Measurements from ENCODE around the gene SPATA33.
A peak's percentile ranks its signal among the peaks of the same experiment; 100 is the strongest.

SPATA33 gene

DNA sequence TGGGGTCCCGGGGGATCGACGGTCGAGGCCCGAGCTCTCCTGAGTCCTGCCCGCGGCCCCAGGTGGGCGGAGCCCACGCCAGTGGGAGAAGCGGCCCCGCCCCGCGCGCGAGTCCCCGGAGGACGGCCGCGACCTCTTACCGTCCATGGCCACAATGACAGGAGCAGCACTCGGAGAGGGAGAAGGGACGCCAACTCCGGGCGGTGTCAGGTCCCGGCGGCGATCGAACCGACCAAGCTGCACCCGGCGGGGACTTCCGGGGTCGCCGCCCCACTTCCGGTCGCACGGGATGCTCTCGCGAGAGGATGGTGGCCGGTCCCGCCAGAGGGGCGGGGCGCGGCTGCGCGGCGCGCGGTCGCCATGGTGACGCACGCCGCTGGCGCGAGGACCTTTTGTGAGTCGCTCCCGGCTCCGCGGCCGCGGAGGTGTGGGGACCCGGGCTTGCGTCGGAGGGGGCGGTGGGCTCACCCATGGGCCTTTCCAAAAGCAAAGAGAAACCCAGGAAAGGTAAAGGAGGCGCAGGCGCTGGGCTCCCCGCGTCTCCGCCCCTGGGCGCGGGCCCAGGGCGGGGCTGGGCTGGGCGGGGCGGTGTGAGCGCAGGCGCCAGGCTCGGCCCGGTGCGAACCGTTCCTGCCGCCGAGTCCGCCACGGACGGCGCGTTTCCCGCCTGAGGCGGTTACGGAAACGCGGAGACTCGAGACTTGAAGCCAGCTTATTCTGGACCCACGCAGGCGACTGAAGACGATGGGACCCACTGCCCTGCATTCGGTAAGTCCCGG is at the start of gene SPATA33, which contains the start of gene CHMP1A:
SPATA33 (plus strand) TSS at position 395 of the 779 bp plus-strand sequence; CDS start at position 471, 76 bp downstream.
CHMP1A (minus strand) TSS at position 267 of the 779 bp plus-strand sequence; CDS start at position 147, 120 bp downstream.
- Mint-ChIP-seq H3K27ac (peak within 1 kb of the TSS; percentile 29 to 63 (median 56)), H3K4me1 (peaks cover 11% of the 10 kb centered on the region), H3K9me3 (peaks cover 2% of the 10 kb centered on the region), H3K27me3 (ENCODE audit: low read depth) (no peaks in the 10 kb centered on the region), H3K4me3 (peak within 1 kb of the TSS; percentile 94 to 96 (median 95)), H3K36me3 (ENCODE audit: low read depth) (peaks cover 43% of the 10 kb centered on the region)
- TF ChIP-seq, protein P1, sequence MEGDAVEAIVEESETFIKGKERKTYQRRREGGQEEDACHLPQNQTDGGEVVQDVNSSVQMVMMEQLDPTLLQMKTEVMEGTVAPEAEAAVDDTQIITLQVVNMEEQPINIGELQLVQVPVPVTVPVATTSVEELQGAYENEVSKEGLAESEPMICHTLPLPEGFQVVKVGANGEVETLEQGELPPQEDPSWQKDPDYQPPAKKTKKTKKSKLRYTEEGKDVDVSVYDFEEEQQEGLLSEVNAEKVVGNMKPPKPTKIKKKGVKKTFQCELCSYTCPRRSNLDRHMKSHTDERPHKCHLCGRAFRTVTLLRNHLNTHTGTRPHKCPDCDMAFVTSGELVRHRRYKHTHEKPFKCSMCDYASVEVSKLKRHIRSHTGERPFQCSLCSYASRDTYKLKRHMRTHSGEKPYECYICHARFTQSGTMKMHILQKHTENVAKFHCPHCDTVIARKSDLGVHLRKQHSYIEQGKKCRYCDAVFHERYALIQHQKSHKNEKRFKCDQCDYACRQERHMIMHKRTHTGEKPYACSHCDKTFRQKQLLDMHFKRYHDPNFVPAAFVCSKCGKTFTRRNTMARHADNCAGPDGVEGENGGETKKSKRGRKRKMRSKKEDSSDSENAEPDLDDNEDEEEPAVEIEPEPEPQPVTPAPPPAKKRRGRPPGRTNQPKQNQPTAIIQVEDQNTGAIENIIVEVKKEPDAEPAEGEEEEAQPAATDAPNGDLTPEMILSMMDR (IDR thresholded peaks at IDR 0.05; ENCODE audit: unreplicated experiment in 3 of 3), result no peak

DNA sequence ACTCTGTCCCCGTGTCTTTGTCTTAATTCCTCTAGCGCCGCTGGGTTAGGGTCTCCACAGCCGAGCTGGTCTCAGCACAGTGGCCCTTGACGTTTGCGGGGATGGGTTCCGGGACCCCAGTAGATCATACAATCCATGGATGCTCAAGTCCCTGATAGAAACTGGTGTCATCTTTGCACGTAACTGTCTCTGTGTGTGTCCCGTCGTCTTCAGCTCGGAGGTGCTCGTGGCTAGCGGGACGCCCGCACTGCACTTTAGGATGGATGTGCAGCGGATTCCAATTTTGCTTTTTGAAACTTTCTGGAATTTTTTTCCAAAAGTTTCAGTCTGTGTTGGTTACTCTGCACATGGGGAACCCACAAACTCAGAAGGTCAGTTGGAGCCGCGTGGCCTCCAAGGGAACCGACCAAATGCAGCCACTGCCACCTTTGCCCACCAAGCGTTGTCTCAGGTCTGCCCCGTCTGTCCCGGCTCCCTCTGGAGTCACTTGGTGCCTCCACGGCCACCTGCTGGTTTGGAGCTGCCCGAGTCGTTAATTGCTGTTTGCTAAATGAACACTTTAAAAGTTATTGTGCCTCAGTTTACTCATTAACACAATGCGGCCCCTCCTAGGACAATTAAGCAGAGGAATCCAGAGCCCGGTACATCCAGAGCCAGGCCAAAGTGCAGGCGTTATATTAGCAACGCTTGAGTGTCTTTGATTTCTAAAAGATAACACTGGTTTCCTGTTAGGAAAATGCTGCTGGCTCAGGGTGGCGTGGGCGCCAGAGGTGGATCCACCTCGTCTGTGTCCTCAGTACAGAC is 49.5 kb upstream of the SPATA33 start:
- H3K27me3 Mint-ChIP-seq (ENCODE audit: low read depth), result peaks cover 7% of the 10 kb centered on the region
- peaks cover 9% of the 10 kb centered on the region for H3K4me1 Mint-ChIP-seq
- TF ChIP-seq, protein P1 (IDR thresholded peaks at IDR 0.05; ENCODE audit: unreplicated experiment in 3 of 3), result no peak
- H3K9me3 Mint-ChIP-seq, result no peaks in the 10 kb centered on the region
- H3K4me3 Mint-ChIP-seq, result no peak overlapping the region
- H3K27ac Mint-ChIP-seq, result peak overlapping the region in 2 of 3 experiments; percentile 40 to 61
- H3K36me3 Mint-ChIP-seq (ENCODE audit: low read depth), result no peaks in the 10 kb centered on the region

- Mint-ChIP-seq H3K9me3 (no peaks in the 10 kb centered on the region), H3K27me3 (ENCODE audit: low read depth) (peaks cover 6% of the 10 kb centered on the region), H3K27ac (no peak overlapping the region)
These were observed 47.6 kb upstream of the SPATA33 start for GRCh38 chr16:89610108-89610453.

DNA sequence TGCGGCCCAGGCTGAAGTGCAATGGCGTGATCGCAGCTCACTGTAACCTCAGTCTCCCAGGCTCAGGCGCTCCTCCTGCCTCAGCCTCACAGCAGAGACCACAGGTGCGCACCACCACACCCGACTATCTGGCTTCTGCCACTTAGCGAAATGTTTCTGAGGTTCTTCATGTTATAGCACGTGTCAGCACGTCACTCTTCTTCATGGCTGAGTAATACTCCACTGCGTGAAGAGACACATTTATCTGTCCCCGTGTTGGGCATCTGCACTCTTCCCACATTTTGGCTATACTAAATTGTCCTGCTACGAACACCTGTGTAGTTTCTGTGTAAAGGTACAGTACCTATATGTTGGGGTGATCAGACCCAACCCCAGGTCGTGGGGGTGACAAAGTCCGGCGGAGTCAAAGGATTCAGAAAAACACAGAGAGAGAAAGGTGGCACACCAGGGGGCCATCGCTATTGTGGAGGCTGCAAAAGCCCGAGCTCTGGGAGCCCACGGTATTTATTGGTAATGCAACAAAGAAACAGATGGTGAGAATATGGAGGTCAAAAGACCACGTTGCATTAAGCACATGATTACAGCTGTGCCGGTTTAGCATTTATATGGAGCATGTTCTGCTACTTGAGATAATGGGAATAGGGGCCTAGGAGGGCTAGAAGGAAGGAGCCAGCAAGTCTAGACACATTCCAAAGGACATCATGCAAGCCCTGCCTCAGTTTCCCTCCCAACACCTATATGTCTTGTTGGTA is 45.0 kb upstream of the SPATA33 start:
- Mint-ChIP-seq H3K9me3 (no peaks in the 10 kb centered on the region), H3K36me3 (ENCODE audit: low read depth) (no peaks in the 10 kb centered on the region), H3K27ac (peak overlapping the region; percentile 54 to 84 (median 76)), H3K27me3 (ENCODE audit: low read depth) (peaks cover 6% of the 10 kb centered on the region), H3K4me1 (peaks cover 15% of the 10 kb centered on the region), H3K4me3 (no peak overlapping the region)
- TF ChIP-seq, protein P1 (IDR thresholded peaks at IDR 0.05; ENCODE audit: unreplicated experiment in 3 of 3), result no peak

More at GRCh38 chr16:89610108-89610453, 47.6 kb upstream of the SPATA33 start:
- Mint-ChIP-seq H3K36me3 (ENCODE audit: low read depth) (no peaks in the 10 kb centered on the region), H3K4me1 (peaks cover 10% of the 10 kb centered on the region), H3K4me3 (no peak overlapping the region)
- TF ChIP-seq, protein P1 (IDR thresholded peaks at IDR 0.05; ENCODE audit: unreplicated experiment in 3 of 3), result no peak

DNA sequence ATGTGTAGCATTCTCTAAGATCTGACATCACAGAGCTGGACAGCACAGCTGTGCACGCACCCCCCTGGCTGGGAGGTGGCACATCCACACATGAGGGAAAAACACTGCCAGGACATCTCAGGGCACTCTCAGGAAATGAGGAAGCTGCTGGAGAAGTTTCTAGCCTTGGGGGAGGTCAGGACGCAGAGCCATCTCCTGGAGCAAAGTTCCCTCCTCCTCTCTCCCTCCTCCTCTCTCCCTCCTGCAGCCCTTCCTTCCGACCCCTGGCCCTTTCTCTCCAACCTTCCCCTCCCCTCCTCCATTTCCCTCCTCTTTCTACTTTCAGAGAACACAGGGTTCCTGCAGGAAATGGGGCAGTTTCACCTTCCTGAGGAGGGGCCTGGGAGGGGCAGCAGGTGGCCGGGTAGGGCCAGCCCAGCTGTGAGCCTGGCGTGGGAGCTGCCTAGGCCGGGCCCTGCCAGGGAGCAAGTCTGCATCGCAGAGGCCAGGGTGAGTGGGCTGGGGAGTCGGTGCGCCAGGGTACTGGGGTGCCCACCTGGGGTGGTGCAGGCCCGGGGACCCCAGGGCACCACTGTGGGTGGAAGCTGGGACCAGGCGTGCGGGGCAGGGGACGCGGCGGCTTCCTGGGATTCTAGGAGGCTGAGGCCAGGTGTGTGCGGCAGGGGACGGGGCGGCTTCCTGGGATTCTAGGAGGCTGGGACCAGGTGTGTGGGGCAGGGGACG is 44.2 kb upstream of the SPATA33 start, which contains the start of gene DPEP1:
DPEP1 (plus strand) TSS at position 412 of the 723 bp plus-strand sequence. CDS start 16,769 bp downstream, outside the sequence.
- Mint-ChIP-seq H3K27ac (peak within 1 kb of the TSS; percentile 54 to 84 (median 76)), H3K36me3 (ENCODE audit: low read depth) (no peaks in the 10 kb centered on the region), H3K4me3 (peak within 1 kb of the TSS in 1 of 3 experiments; percentile 15), H3K27me3 (ENCODE audit: low read depth) (peaks cover 6% of the 10 kb centered on the region), H3K9me3 (no peaks in the 10 kb centered on the region), H3K4me1 (peaks cover 15% of the 10 kb centered on the region)
- TF ChIP-seq, protein P1 (IDR thresholded peaks at IDR 0.05; ENCODE audit: unreplicated experiment in 3 of 3), result no peak

All from nephron (organoid).